LNCAP (cell line): ENCODE measurements around the gene DDIT4L.

ENCODE experiments used
- CTCF ChIP-seq: fragments of 450-650 bp; IDR thresholded peaks from 2 replicates; pipeline ENCODE4 v1.5.1; 2017; ENCODE audit warnings: mild to moderate bottlenecking

The DDIT4L gene

GRCh38 chr4:100198061-100198460, 7.8 kb upstream of the DDIT4L start:
- TF ChIP-seq CTCF, result no peak

- TF ChIP-seq CTCF, result no peak
Measured at GRCh38 chr4:100190643-100191600, 654 bp upstream of the DDIT4L start.

DNA sequence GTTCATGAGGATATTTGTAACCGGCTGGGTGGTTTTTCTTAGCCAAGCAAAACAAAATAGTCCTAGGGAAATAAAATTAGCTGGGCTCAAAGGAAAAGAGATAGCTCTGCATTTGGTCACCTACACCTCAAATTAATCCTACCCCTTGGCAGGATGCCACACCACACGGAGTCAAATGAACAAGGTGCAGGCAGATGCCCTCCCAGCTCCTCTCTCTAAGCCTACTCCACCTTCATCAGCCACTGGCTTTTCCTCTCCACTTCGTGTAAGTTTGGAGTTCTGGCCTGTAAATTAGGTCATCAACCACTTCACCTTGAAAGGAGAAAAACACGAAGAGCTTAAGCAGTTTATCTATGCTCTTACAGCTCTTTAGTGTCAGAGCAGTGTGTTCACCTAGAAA, 1.4 kb downstream of the DDIT4L start:
- TF ChIP-seq CTCF, result no peak

DNA sequence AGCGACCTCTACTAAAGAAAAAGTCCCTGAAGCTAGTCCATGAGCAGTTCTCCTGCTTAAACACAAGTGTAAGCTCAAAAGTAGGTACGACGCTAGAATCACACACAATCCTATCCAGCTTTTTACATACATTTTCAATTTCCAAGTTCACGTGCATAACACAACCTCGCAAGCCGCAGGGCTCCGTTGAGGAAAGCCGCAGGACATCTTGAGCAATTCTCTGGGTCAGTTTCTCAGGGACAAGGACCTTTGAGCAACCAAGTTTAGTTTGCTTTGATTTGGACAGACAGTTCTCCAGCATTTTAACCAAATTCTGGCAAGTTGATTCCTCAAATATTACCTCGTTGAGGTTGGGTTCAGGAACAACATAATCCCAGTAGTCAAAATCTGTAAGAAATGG, 2.5 kb downstream of the DDIT4L start:
- TF ChIP-seq CTCF, result no peak

GRCh38 chr4:100184787-100185186, 5.5 kb downstream of the DDIT4L start:
- no peak for TF ChIP-seq CTCF

DNA sequence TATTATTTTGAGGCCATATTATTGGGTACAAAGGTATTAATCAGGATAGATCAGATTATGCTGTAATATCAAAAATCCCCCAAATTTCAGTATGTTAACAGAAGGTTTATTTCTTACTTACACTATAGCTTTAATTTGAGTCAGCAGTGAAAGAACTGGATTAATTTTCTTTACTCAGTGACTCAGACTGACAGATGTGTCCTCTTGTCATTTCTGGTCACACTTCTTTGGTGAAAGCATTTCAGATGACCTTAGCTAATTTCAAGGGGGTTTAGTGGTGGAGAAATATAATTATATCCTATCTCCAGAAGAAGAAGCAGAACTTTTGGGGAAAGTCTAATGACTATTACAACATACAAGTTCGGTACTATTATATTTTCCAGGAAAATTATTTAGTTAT, 12.4 kb downstream of the DDIT4L start:
- no peak for TF ChIP-seq CTCF

DNA sequence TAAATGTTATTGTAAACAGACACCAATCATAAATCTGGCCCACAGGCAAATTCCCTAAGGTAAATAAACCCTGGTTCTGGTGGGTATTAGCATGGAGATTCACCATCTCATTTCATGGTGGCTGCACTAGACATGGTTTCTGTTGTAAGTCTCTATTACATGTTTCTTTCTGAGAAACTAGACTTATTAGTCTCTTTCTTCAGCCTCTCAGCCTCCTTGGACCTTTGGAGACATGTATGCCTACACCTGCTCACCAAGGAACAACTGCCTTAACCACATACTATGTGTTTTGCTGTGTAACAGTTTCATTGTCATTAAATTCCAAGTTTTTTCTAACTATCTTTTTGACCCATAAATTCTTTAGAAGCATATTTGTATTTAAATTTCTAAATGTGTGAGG, 13.1 kb downstream of the DDIT4L start:
- no peak for TF ChIP-seq CTCF
